ENCODE measurements around the gene IL17RE.

Gene IL17RE

DNA sequence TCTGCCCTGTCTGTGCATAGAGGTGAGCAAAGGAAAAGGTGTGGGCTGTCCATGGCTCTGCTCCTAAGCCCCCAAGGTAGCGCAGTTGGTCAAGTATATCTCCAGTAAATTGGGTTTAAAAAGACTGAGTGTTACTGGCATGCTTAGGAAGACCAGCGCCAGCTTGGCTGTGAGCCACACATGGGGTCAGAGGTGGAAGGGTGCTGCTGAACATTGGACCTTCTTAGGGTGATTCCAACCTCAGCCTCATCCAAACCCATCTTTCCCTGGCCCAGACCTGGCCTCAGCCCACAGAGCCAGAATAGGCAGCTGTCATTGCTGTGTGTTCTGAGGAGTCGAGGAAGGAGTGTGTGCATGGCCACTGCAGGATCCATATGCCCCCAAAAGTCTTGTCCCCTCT is 5.6 kb downstream of the IL17RE start:
- Histone ChIP-seq H3K9me3 (ENCODE audit: control insufficient read depth, low read length) (no peaks in the 10 kb centered on the region), H3K27ac (ENCODE audit: low read depth, low read length, severe bottlenecking) (no peak overlapping the region), H3K36me3 (ENCODE audit: control insufficient read depth, insufficient read depth, low read length) (peaks cover 8% of the 10 kb centered on the region), H3K4me3 (ENCODE audit: extremely low read depth, insufficient read depth, low read length, poor library complexity, severe bottlenecking) (no peak overlapping the region), H3K4me1 (ENCODE audit: control insufficient read depth, insufficient read depth, low read length, poor library complexity, severe bottlenecking) (peaks cover 5% of the 10 kb centered on the region)
- 86 to 88% methylated on average over 2 to 3 of the region's 3 CpGs for WGBS, 2 experiments (ENCODE audit: insufficient coverage in 2 of 2)

DNA sequence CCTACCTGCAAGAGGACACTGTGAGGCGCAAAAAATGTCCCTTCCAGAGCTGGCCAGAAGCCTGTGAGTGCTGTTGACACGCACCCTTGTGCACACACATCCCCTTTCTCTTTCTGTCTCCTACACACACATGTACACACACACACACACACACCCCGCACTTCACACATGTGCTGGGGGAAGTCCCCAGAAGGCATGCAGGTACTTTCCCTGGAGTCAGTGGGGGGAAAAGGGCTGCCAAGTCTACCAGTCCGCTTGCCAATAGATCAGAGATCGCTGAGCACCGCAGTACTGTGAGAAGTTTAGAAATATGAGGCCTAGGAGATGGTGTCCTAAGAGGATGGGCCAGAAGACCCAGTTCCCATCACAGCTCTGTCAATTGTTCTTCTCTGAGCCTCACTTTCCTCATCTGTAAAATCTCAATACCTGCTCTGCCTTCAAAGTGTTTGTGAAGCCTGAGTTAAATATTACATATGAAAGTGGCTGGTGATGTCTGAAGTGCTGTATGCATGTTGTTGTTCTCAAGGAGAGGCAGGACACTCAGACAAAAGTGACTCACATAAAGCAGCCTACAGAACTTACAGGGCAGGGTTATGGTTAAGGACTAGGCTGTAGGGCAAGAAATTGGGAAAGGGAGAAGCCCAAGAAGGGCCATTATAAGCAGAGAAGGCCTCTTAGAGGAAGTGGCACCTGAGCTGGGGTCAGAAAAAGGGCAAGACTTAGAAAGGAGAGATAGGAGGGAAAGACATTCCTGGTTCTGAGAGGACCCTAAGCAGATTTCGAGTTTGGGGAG is 6.8 kb downstream of the IL17RE start:
- Histone ChIP-seq H3K4me3 (ENCODE audit: extremely low read depth, insufficient read depth, low read length, poor library complexity, severe bottlenecking) (no peak overlapping the region), H3K4me1 (ENCODE audit: control insufficient read depth, insufficient read depth, low read length, poor library complexity, severe bottlenecking) (no peaks in the 10 kb centered on the region), H3K9me3 (ENCODE audit: control insufficient read depth, low read length) (no peaks in the 10 kb centered on the region), H3K36me3 (ENCODE audit: control insufficient read depth, insufficient read depth, low read length) (peaks cover 8% of the 10 kb centered on the region), H3K27ac (ENCODE audit: low read depth, low read length, severe bottlenecking) (no peak overlapping the region)
- 82 to 87% methylated on average over 3 to 5 of the region's 7 CpGs for WGBS, 2 experiments (ENCODE audit: insufficient coverage in 2 of 2)

DNA sequence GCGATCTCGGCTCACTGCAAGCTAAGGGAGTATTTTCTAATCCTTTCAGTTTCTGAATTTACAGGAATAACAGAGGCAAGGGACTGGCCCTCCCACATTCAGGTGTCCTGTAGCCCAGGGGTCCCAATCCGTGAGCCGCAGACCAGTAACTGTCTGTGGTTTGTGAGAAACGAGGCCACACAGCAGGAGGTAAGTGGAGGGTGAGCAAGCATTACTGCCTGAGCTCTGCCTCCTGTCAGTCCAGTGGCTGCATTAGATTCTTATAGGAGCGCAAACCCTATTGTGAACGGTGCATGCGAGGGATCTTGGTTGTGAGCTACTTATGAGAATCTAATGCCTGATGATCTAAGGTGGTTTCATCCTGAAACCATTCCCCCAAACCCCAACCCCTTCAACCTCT is 9.2 kb downstream of the IL17RE start:
- Histone ChIP-seq H3K4me1 (ENCODE audit: control insufficient read depth, insufficient read depth, low read length, poor library complexity, severe bottlenecking) (peaks cover 5% of the 10 kb centered on the region), H3K4me3 (ENCODE audit: extremely low read depth, insufficient read depth, low read length, poor library complexity, severe bottlenecking) (no peak overlapping the region), H3K36me3 (ENCODE audit: control insufficient read depth, insufficient read depth, low read length) (peaks cover 8% of the 10 kb centered on the region), H3K9me3 (ENCODE audit: control insufficient read depth, low read length) (no peaks in the 10 kb centered on the region), H3K27ac (ENCODE audit: low read depth, low read length, severe bottlenecking) (no peak overlapping the region)
- 76 to 80% methylated on average over 3 to 6 of the region's 8 CpGs for WGBS, 2 experiments (ENCODE audit: insufficient coverage in 2 of 2)

DNA sequence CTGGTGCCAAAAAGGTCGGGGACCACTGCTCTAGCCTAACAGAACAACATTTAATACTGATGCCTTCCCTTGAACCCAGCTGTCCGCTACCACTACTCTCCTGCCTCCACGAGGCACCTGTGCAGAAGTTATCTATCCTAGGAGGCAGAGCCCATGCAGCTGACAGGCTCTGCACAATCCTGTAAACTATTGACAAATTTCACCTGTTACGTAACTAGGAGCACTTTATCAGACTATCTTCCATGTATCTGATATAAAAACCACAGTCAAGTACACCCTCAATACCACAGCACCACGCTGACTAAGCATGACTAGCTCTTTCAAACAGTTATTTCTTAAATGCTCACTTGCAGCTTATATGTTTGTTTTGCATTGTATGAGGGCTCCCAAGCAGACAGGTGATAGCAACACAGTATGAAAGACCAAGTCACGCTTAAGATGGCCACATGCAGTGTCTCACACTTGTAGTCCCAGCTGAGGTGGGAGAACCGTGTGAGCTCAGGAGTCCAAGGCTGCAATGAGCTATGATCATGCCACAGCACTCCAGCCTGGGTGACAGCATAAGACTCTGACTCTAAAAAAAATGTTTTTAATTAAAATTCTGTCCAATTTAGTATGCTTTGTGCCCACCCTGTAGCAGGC is 9.8 kb downstream of the IL17RE start:
- H3K36me3 ChIP-seq (ENCODE audit: control insufficient read depth, insufficient read depth, low read length), result peaks cover 8% of the 10 kb centered on the region
- no peak overlapping the region for H3K4me3 ChIP-seq (ENCODE audit: extremely low read depth, insufficient read depth, low read length, poor library complexity, severe bottlenecking)
- no peak overlapping the region for H3K27ac ChIP-seq (ENCODE audit: low read depth, low read length, severe bottlenecking)
- H3K4me1 ChIP-seq (ENCODE audit: control insufficient read depth, insufficient read depth, low read length, poor library complexity, severe bottlenecking), result peaks cover 11% of the 10 kb centered on the region
- WGBS, 2 experiments (ENCODE audit: insufficient coverage in 2 of 2), result 95% methylated on average over 6 of the region's 7 CpGs
- no peaks in the 10 kb centered on the region for H3K9me3 ChIP-seq (ENCODE audit: control insufficient read depth, low read length)

DNA sequence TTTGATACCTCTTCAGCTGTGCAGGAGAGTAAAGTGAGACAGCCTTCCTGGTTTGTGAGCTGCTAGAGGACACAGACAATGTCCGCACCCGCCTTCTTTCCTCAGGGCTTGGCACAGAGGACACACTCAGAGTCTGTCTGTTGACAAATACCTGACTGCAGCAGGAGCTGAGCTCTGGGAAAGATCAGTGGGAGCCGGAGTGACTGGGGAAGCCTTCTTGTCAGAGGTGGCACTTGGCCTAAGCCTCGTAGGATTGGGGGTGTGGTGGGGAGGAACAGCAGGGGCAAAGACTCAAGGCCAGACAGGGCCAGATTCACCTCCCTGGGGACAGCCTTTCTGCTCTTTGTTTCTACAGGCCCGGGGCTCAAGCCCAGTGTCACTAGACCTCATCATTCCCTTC is 11.0 kb downstream of the IL17RE start:
- peaks cover 8% of the 10 kb centered on the region for H3K36me3 ChIP-seq (ENCODE audit: control insufficient read depth, insufficient read depth, low read length)
- peaks cover 12% of the 10 kb centered on the region for H3K4me1 ChIP-seq (ENCODE audit: control insufficient read depth, insufficient read depth, low read length, poor library complexity, severe bottlenecking)
- no peak overlapping the region for H3K27ac ChIP-seq (ENCODE audit: low read depth, low read length, severe bottlenecking)
- H3K9me3 ChIP-seq (ENCODE audit: control insufficient read depth, low read length), result no peaks in the 10 kb centered on the region
- no peak overlapping the region for H3K4me3 ChIP-seq (ENCODE audit: extremely low read depth, insufficient read depth, low read length, poor library complexity, severe bottlenecking)
- WGBS, 2 experiments (ENCODE audit: insufficient coverage in 2 of 2), result 88 to 91% methylated on average over 4 of the region's 5 CpGs

DNA sequence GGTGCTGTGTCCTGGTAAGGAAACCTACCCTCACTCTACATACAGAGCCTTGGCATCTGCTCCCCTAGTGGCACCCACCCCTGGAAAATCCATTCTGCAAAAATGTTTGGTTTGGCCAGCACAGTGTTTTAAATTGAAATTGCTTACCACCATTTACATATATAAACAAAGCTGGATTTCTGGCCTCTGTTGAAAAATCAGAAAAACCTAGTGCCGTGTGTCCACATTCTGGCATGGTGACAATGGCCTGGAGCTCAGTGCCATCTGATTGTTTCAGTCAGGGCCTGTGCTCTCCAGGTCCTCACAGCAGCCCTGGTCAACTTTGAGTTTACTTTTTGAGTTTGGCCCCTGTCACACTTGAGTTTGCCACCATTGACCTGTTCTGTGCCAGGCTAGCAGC is 11.4 kb downstream of the IL17RE start:
- Histone ChIP-seq H3K4me3 (ENCODE audit: extremely low read depth, insufficient read depth, low read length, poor library complexity, severe bottlenecking) (no peak overlapping the region), H3K36me3 (ENCODE audit: control insufficient read depth, insufficient read depth, low read length) (peaks cover 8% of the 10 kb centered on the region), H3K4me1 (ENCODE audit: control insufficient read depth, insufficient read depth, low read length, poor library complexity, severe bottlenecking) (peaks cover 12% of the 10 kb centered on the region), H3K27ac (ENCODE audit: low read depth, low read length, severe bottlenecking) (no peak overlapping the region), H3K9me3 (ENCODE audit: control insufficient read depth, low read length) (no peaks in the 10 kb centered on the region)
- 90 to 95% methylated on average over 1 of the region's 1 CpG for WGBS, 2 experiments (ENCODE audit: insufficient coverage in 2 of 2)

DNA sequence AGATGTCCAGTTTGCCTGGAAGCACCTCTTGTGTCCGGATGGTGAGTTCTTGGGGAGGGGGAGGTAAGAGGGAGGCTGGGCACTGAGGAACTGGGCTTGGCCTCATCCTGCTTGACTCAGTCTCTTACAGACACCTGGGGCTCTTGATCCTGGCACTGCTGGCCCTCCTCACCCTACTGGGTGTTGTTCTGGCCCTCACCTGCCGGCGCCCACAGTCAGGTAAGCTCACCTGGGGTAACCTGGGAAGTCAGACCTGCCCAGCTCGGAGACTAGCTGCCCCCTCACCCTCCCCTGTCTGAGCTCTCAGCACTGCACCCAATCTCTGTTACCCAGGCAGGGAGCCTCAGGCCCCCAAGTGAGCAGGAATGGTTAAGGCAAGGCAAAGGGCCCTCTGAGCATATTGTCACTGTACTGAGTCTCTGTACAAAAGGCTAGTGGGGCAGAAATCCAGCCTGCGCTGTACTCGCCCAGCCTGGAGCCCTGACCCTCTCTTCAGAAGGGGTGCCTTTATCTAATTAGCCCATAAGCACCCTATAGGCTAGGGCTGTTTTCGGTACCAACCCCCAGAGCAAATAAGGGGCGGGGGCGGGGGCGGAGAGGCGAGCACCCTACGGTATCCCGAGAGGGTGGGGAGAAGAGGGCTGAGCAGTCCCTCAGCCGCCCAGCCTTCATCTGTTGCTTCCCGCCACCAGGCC is 12.1 kb downstream of the IL17RE start:
- Histone ChIP-seq H3K36me3 (ENCODE audit: control insufficient read depth, insufficient read depth, low read length) (peaks cover 8% of the 10 kb centered on the region), H3K9me3 (ENCODE audit: control insufficient read depth, low read length) (no peaks in the 10 kb centered on the region), H3K4me1 (ENCODE audit: control insufficient read depth, insufficient read depth, low read length, poor library complexity, severe bottlenecking) (peaks cover 12% of the 10 kb centered on the region), H3K27ac (ENCODE audit: low read depth, low read length, severe bottlenecking) (no peak overlapping the region), H3K4me3 (ENCODE audit: extremely low read depth, insufficient read depth, low read length, poor library complexity, severe bottlenecking) (peak overlapping the region; percentile 45)
- WGBS, 2 experiments (ENCODE audit: insufficient coverage in 2 of 2), result 32 to 39% methylated on average over 9 to 10 of the region's 15 CpGs

DNA sequence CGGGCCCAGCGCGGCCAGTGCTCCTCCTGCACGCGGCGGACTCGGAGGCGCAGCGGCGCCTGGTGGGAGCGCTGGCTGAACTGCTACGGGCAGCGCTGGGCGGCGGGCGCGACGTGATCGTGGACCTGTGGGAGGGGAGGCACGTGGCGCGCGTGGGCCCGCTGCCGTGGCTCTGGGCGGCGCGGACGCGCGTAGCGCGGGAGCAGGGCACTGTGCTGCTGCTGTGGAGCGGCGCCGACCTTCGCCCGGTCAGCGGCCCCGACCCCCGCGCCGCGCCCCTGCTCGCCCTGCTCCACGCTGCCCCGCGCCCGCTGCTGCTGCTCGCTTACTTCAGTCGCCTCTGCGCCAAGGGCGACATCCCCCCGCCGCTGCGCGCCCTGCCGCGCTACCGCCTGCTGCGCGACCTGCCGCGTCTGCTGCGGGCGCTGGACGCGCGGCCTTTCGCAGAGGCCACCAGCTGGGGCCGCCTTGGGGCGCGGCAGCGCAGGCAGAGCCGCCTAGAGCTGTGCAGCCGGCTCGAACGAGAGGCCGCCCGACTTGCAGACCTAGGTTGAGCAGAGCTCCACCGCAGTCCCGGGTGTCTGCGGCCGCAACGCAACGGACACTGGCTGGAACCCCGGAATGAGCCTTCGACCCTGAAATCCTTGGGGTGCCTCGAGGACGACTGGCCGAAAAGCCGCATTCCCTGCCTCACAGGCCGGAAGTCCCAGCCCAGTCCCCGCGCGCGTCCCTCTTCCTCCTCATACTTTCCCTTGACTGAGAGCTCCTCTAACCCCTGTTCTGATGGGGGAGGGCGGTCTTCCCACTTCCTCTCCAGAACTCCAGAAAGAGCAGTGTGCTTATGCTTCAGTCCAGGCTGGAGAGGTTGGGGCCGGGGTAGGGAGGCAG is 12.8 kb downstream of the IL17RE start:
- H3K36me3 ChIP-seq (ENCODE audit: control insufficient read depth, insufficient read depth, low read length), result peaks cover 8% of the 10 kb centered on the region
- H3K4me1 ChIP-seq (ENCODE audit: control insufficient read depth, insufficient read depth, low read length, poor library complexity, severe bottlenecking), result peaks cover 12% of the 10 kb centered on the region
- H3K4me3 ChIP-seq (ENCODE audit: extremely low read depth, insufficient read depth, low read length, poor library complexity, severe bottlenecking), result peak overlapping the region; percentile 45
- peak overlapping the region; percentile 86 for H3K27ac ChIP-seq (ENCODE audit: low read depth, low read length, severe bottlenecking)
- 1% methylated on average over 63 to 87 of the region's 99 CpGs for WGBS, 2 experiments (ENCODE audit: insufficient coverage in 2 of 2)
- H3K9me3 ChIP-seq (ENCODE audit: control insufficient read depth, low read length), result no peaks in the 10 kb centered on the region

DNA sequence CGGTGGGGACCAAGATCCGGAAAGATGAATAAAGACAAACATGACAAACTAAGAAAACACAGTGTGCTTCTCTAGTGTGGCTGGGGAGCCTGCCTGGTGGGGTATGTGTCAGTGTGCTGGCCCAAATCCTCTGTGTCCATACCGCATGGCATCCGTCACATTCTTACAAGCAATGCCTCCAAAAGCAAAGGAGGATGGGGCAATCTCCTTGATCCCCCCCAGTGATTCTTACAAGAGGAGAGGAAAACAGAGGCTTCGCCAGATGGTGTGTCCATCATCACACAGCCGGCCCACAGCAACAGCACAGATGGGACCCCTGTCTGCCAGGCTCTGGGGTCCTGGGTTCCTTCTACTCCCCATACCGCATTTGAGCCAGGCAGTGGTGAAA is 13.7 kb downstream of the IL17RE start:
- H3K4me3 ChIP-seq (ENCODE audit: extremely low read depth, insufficient read depth, low read length, poor library complexity, severe bottlenecking), result peak overlapping the region; percentile 16
- H3K27ac ChIP-seq (ENCODE audit: low read depth, low read length, severe bottlenecking), result peak overlapping the region; percentile 41
- 90% methylated on average over 2 to 3 of the region's 7 CpGs for WGBS, 2 experiments (ENCODE audit: insufficient coverage in 2 of 2)
- H3K4me1 ChIP-seq (ENCODE audit: control insufficient read depth, insufficient read depth, low read length, poor library complexity, severe bottlenecking), result peaks cover 12% of the 10 kb centered on the region
- H3K36me3 ChIP-seq (ENCODE audit: control insufficient read depth, insufficient read depth, low read length), result peaks cover 7% of the 10 kb centered on the region
- H3K9me3 ChIP-seq (ENCODE audit: control insufficient read depth, low read length), result no peaks in the 10 kb centered on the region
